ENCODE measurements around the gene SPRED1.

Gene SPRED1

GRCh38 chr15:38297623-38298388 lies 45.2 kb downstream of the SPRED1 start:
- TF ChIP-seq SP1 (IDR thresholded peaks at IDR 0.05) (no peak), FOXM1 (IDR thresholded peaks at IDR 0.05; ENCODE audit: borderline replicate concordance) (no peak), FOXA1 (IDR thresholded peaks at IDR 0.05) (no peak), CTBP1 (IDR thresholded peaks at IDR 0.05; ENCODE audit: borderline replicate concordance) (no peak), FOXK2 (IDR thresholded peaks at IDR 0.05) (no peak), LEF1 (IDR thresholded peaks at IDR 0.05; ENCODE audit: borderline replicate concordance) (no peak), NFRKB (IDR thresholded peaks at IDR 0.05) (no peak), PKNOX1 (IDR thresholded peaks at IDR 0.05) (no peak), ARNT (IDR thresholded peaks at IDR 0.05) (no peak), TARDBP (IDR thresholded peaks at IDR 0.05) (no peak), HDGF (IDR thresholded peaks at IDR 0.05; ENCODE audit: borderline replicate concordance) (no peak), BHLHE40 (IDR thresholded peaks at IDR 0.05; ENCODE audit: borderline replicate concordance) (no peak), L3MBTL2 (conservative IDR thresholded peaks at IDR 0.05) (no peak), SUZ12 (IDR thresholded peaks at IDR 0.05) (no peak), ELF4 (IDR thresholded peaks at IDR 0.05) (no peak)
- POLR2A ChIA-PET, result no interaction called here
- CTCF ChIA-PET, result interaction anchor here (1.0 kb wide), 1 partner anchor 12 kb away, joined by 4 read pairs; no protein-coding TSS in a partner anchor
- no peak for DNase-seq (ENCODE audit: extremely low spot score)

GRCh38 chr15:38299216-38299615 lies 46.6 kb downstream of the SPRED1 start:
- POLR2A ChIA-PET, result no interaction called here
- no peak for DNase-seq (ENCODE audit: extremely low spot score)
- TF ChIP-seq BHLHE40 (IDR thresholded peaks at IDR 0.05; ENCODE audit: borderline replicate concordance) (no peak), TARDBP (IDR thresholded peaks at IDR 0.05) (no peak), CTBP1 (IDR thresholded peaks at IDR 0.05; ENCODE audit: borderline replicate concordance) (no peak), PKNOX1 (IDR thresholded peaks at IDR 0.05) (no peak), FOXA1 (IDR thresholded peaks at IDR 0.05) (no peak), HDGF (IDR thresholded peaks at IDR 0.05; ENCODE audit: borderline replicate concordance) (no peak), FOXK2 (IDR thresholded peaks at IDR 0.05) (no peak), LEF1 (IDR thresholded peaks at IDR 0.05; ENCODE audit: borderline replicate concordance) (no peak), ELF4 (IDR thresholded peaks at IDR 0.05) (no peak), ZNF384 (IDR thresholded peaks at IDR 0.05) (no peak), SP1 (IDR thresholded peaks at IDR 0.05) (no peak), SUZ12 (IDR thresholded peaks at IDR 0.05) (no peak), L3MBTL2 (conservative IDR thresholded peaks at IDR 0.05) (no peak), FOXM1 (IDR thresholded peaks at IDR 0.05; ENCODE audit: borderline replicate concordance) (no peak), NFRKB (IDR thresholded peaks at IDR 0.05) (no peak), ARNT (IDR thresholded peaks at IDR 0.05) (no peak)
- CTCF ChIA-PET, result no interaction called here

- DNase-seq (ENCODE audit: extremely low spot score), result no peak
- POLR2A ChIA-PET, result no interaction called here
- TF ChIP-seq NFRKB (IDR thresholded peaks at IDR 0.05) (no peak), FOXM1 (IDR thresholded peaks at IDR 0.05; ENCODE audit: borderline replicate concordance) (no peak)
- CTCF ChIA-PET, result no interaction called here
Observed at GRCh38 chr15:38300395-38300794, 47.8 kb downstream of the SPRED1 start.

GRCh38 chr15:38304481-38304880 lies 51.8 kb downstream of the SPRED1 start:
- ChIA-PET POLR2A (no interaction called here), CTCF (no interaction called here)
- TF ChIP-seq HDGF (IDR thresholded peaks at IDR 0.05; ENCODE audit: borderline replicate concordance) (no peak), SP1 (IDR thresholded peaks at IDR 0.05) (no peak), FOXM1 (IDR thresholded peaks at IDR 0.05; ENCODE audit: borderline replicate concordance) (no peak), FOXA1 (IDR thresholded peaks at IDR 0.05) (no peak), TARDBP (IDR thresholded peaks at IDR 0.05) (no peak), NFRKB (IDR thresholded peaks at IDR 0.05) (no peak), FOXK2 (IDR thresholded peaks at IDR 0.05) (no peak), ARNT (IDR thresholded peaks at IDR 0.05) (no peak), ZNF384 (IDR thresholded peaks at IDR 0.05) (no peak), SUZ12 (IDR thresholded peaks at IDR 0.05) (no peak)
- DNase-seq (ENCODE audit: extremely low spot score), result no peak

- ChIA-PET POLR2A (no interaction called here), CTCF (no interaction called here)
- TF ChIP-seq SUZ12 (IDR thresholded peaks at IDR 0.05), result no peak
- no peak for TF ChIP-seq FOXM1 (IDR thresholded peaks at IDR 0.05; ENCODE audit: borderline replicate concordance)
- no peak for TF ChIP-seq FOXK2 (IDR thresholded peaks at IDR 0.05)
- no peak for TF ChIP-seq BHLHE40 (IDR thresholded peaks at IDR 0.05; ENCODE audit: borderline replicate concordance)
- TF ChIP-seq SP1 (IDR thresholded peaks at IDR 0.05), result no peak
- no peak for TF ChIP-seq L3MBTL2 (conservative IDR thresholded peaks at IDR 0.05)
- no peak for TF ChIP-seq FOXA1 (IDR thresholded peaks at IDR 0.05)
- TF ChIP-seq ELF4 (IDR thresholded peaks at IDR 0.05), result no peak
- TF ChIP-seq TARDBP (IDR thresholded peaks at IDR 0.05), result no peak
- TF ChIP-seq HDGF (IDR thresholded peaks at IDR 0.05; ENCODE audit: borderline replicate concordance), result no peak
- TF ChIP-seq NFRKB (IDR thresholded peaks at IDR 0.05), result no peak
- TF ChIP-seq CTBP1 (IDR thresholded peaks at IDR 0.05; ENCODE audit: borderline replicate concordance), result no peak
- no peak for TF ChIP-seq PKNOX1 (IDR thresholded peaks at IDR 0.05)
- no peak for TF ChIP-seq LEF1 (IDR thresholded peaks at IDR 0.05; ENCODE audit: borderline replicate concordance)
- no peak for TF ChIP-seq ZNF384 (IDR thresholded peaks at IDR 0.05)
- DNase-seq (ENCODE audit: extremely low spot score), result no peak
Observed at GRCh38 chr15:38307251-38307650, 54.6 kb downstream of the SPRED1 start.

Measured in HEK293T (cell line).